ENCODE data around the gene GANAB.
"Not testable (repeated sequence)": the region's sequence is repeated elsewhere in the genome, so short reads cannot be mapped to it uniquely, and the experiment has no call there.

Gene GANAB

DNA sequence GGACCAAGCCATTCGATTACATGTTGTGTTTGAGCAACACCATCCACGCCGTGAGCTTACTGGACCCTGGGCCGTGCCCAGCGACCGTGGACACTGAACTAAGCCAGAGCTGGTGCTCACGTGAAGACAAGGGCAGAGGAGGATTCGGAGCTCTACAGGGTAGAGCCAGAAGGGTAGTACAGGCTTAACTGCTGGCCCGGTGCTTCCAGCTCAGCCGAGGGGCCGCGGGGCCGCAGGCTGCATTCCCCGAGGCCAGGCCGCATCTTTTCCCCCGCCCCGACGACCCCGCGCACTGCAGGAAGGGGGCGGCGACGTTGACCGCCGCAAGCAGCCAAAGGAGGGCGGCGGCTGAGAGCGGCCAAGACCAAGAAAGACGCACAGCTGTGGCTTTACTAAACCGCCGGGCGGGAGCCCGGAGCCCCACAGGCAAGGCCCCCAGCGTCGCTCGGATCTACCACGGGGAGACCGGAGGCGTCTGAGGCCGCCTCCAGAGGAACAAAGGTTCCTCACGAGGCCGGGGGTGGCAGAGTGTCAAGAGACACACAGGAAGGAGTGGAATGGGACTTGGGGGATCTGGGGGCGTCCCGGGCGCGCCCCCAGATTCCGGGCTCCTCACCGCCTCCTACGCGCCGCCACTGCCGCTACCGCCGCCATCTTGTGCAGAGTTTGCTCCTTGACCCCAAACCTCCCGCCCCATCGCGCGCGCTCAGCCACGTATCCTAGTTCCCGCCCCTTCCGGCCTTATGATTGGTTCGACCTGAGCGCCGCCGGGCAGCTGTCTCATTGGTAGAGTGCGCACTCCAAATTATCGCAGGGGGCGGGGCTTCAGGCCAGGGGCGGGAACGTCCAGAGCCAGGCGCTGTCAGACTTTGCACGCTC, at the start of gene GANAB:
Gene GANAB (minus strand): TSS at position 668 of the 879 bp plus-strand sequence. CDS start 14 bp downstream, at position 654.
- peak; percentile 98 for DNase-seq

DNA sequence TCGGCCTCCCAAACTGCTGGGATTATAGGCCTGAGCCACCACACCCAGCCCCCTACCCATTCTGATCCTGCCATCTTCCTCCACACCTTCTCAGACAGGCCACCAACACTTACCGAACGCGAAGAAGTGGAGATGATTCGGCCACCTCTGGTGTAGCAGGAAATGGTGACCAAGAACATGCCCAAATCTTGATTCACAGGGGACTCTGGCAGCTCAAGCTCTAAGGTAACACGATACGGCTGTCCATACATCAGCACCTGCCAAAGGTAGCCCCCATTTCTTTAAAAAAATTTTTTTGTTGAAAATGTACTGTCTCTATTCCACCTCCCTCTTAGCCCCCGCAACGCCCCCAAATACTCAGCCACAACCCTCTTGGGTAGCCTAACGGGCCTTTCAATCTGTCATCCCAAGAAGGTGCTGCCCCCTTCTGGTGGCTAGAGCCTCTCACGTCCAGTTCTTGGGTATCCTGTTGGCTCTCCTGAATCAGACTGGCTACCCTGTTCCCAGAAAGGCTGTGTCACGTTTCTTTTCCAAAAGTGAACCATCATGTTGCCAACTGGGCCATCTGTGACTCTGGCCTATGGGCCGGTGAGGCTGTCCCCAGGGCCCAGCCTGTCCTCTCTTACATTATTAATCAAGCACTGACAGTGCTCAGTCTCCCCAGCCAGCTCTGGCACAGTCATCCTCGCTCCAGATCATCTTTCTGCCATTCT, 48.2 kb upstream of the GANAB start:
- peak; percentile 74 for DNase-seq

- not testable (repeated sequence) for DNase-seq
Observed at GRCh38 chr11:62693624-62694023, 47.2 kb upstream of the GANAB start.

DNA sequence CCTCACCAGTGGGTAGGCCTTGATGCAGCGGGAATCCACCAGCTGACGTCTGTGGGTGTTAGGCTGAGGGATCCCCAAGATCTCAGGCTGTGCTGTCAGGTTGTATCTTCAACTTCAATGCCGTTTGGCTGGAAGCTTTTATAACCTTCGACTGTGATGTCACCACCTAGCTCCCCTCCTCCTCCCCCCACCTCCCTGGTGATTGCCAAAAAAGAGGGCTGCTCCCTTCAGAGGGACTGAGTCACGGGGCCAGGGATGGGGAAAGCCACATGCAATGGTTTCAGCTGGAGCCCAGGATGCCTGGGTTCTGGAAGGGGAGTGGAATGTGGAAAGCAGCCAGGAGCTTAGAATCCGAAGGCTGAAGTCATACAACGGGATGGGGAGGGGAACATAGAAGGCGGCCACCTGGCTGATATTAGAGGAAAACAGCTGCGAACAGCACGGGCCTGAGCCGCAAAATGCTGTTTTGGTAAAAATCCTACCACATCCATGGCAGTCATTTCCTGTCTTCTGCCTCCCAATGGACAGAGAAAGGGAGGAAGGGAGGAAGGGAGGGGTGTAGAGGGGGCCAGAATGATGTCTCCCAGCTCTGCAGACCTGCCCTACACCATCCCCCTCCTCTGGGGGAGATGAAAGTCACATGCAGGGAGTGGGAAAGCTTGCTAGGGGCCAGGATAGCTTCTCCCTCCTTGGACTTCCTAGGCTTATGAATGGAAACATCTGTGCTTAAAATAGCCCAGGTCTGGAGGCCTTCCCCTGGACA, 43.2 kb upstream of the GANAB start, which contains the start of gene LRRN4CL:
Gene LRRN4CL (minus strand): TSS at position 110 of the 763 bp plus-strand sequence. CDS start 1,022 bp downstream, outside the sequence.
- peak; percentile 95 for DNase-seq

DNA sequence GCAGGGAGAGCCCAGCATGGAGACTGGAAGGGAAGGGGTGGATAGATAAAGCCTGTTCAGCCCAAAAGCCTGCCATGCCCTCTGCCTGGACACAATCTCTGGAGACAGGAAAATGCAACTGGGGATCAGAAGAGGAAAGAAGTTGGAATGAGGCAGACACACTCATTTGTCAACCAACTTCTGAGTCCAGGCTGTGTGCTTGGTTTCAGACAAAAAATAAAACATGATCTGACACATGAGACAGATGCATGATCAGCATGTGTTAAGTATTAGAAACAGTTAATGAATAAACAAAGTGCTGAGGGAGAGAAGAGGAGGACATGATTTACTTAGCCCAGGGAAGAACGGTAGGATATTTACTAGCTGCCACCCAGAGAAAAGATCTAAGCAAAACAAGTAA, 42.1 kb upstream of the GANAB start:
- no peak for DNase-seq

- no peak for DNase-seq
Observed at GRCh38 chr11:62687508-62688396, 41.3 kb upstream of the GANAB start.

DNA sequence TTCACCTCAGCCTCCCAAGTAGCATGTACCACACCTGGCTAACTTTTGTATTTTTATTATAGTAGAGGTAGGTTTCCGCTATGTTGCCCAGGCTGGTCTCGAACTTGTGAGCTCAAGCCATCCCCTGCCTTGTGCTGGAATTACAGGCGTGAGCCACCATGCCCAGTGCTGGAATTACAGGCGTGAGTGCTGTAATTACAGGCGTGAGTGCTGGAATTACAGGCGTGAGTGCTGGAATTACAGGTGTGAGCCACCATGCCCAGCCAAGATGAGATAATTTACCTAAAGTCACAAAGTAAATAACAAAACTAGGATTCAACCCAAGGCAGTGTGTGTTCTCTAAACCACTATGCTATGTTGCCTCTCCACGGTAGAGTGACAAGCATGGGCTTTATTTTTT, 36.1 kb upstream of the GANAB start:
- DNase-seq = no peak

DNA sequence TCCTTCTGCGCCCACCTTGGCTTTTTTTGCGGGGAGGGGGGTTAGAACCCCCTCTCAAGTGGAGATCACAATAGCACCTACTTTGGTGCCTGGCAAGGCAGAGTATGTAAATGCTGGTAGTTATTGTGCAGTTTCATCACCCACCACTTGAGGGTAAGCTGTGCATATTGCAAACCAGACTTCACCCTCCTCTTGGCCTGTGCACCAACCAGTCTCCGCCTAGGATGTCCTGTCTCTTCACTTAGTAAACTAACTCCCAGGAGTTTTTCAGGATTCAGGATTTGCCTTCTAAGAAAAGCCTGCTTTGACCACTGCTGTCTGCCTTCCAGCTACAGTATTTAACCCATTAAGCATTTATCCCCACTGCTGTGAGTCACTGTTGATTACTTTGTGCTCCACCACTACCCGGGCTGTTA, 34.4 kb upstream of the GANAB start:
- DNase-seq = peak; percentile 79

- DNase-seq = peak; percentile 85
Observed at GRCh38 chr11:62678770-62679696, 32.6 kb upstream of the GANAB start, which contains the start of gene UBXN1. TSS of gene UBXN1 (minus strand) at chr11:62679073. CDS start at chr11:62678923, 150 bp downstream.

DNA sequence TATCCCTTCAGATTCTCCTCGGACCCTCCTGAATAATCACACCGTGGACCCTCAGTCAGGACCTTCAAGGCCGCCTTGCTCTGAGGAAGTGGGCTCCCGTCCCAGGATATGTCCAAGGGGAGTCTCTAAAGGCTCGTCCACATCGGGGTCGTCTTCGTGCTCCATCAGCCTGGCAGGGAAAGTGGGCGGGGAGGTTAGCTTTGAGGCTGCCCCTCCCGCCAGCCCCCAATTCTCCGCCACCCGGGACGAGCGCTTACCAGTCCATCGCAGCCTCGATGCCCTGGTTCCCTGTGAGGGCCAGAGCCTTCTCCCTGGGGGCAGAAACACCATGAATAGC, 32.0 kb upstream of the GANAB start:
- no peak for DNase-seq

- DNase-seq = no peak
Observed at GRCh38 chr11:62677714-62678113, 31.3 kb upstream of the GANAB start.

DNA sequence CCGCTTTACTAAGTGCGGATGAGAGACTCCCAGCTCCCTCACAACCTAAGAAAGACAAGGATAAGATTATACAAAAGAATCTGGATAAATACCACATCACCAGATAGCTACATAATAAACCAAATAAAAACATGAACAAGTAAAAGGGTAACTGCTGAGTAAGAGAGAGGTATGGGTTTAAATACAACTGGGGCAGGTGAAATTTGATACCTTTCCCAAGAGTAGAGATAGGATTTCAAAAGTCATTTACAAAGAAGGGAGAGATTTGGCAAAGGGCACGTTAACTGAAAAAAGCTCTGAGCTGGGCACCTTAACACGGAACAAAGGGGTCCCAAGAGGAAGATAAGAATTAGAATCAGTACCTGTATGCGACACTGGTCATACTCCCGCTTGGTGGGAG, 30.7 kb upstream of the GANAB start:
- no peak for DNase-seq

- DNase-seq = no peak
Observed at GRCh38 chr11:62676698-62677097, 30.3 kb upstream of the GANAB start.

DNA sequence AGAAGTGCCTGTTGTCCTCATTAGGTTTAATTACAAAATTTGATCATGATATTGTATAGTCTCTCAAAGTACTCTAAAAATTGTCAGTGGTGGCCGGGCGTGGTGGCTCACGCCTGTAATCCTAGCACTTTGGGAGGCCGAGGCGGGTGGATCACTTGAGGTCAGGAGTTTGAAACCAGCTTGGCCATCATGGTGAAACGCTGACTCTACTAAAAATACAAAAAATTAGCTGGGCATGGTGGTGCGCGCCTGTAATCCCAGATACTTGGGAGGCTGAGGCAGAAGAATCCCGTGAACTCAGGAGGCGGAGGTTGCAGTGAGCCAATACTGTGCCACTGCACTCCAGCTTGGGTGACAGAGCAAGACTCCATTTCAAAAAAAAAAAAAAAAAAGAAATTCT, 29.0 kb upstream of the GANAB start:
- DNase-seq = not testable (repeated sequence)

GRCh38 chr11:62673196-62673525, 26.7 kb upstream of the GANAB start:
- DNase-seq = no peak

DNA sequence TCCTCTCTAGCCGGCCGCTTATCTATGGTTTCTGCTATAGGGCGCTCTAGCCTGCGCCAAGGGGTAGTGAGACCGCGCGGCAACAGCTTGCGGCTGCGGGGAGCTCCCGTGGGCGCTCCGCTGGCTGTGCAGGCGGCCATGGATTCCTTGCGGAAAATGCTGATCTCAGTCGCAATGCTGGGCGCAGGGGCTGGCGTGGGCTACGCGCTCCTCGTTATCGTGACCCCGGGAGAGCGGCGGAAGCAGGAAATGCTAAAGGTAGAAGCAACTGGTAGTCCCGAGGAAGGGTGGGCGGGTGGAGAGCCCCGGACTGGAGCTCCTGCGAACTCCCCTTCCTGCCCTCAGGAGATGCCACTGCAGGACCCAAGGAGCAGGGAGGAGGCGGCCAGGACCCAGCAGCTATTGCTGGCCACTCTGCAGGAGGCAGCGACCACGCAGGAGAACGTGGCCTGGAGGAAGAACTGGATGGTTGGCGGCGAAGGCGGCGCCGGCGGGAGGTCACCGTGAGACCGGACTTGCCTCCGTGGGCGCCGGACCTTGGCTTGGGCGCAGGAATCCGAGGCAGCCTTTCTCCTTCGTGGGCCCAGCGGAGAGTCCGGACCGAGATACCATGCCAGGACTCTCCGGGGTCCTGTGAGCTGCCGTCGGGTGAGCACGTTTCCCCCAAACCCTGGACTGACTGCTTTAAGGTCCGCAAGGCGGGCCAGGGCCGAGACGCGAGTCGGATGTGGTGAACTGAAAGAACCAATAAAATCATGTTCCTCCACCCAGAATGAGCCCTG, 25.4 kb upstream of the GANAB start, which contains the start of the genes LBHD1 and UQCC3:
Gene LBHD1 (minus strand): TSS at position 660 of the 782 bp plus-strand sequence. CDS start 2,236 bp downstream, outside the sequence.
Gene UQCC3 (plus strand): TSS at position 66 of the 782 bp plus-strand sequence. CDS start 73 bp downstream, at position 139.
- peak; percentile 87 for DNase-seq

GRCh38 chr11:62671236-62671607, 24.8 kb upstream of the GANAB start:
- no peak for DNase-seq

- DNase-seq = no peak
Observed at GRCh38 chr11:62669420-62670161, 23.2 kb upstream of the GANAB start.

- no peak for DNase-seq
Observed at GRCh38 chr11:62667460-62667859, 21.0 kb upstream of the GANAB start.
